WERI-Rb-1 (cell line): ENCODE results near the gene IFNA14.

Source experiments
- DNase-seq: peaks from one replicate; pipeline ENCODE4 v3.0.0-alpha.2; 2020
- H3K27ac ChIP-seq: fragments of 250-450 bp; sonication (Bioruptor Pico); 2 replicates; pipeline ENCODE4 v1.5.1; 2020; ENCODE audit warnings: mild to moderate bottlenecking, moderate library complexity
- H3K27me3 ChIP-seq: fragments of 250-450 bp; sonication (Bioruptor Pico); 2 replicates; pipeline ENCODE4 v1.5.1; 2021; ENCODE audit warnings: mild to moderate bottlenecking, low read depth, moderate library complexity; ENCODE audit not compliant: insufficient read depth, severe bottlenecking
- H3K36me3 ChIP-seq: fragments of 250-450 bp; sonication (Bioruptor Pico); 2 replicates; pipeline ENCODE4 v1.5.1; 2020; ENCODE audit warnings: mild to moderate bottlenecking, moderate library complexity
- H3K4me3 ChIP-seq: 2 replicates; pipeline ENCODE4 v1.5.1; 2011; ENCODE audit warnings: low read depth, mild to moderate bottlenecking, control low read depth, low read length
- H3K9me3 ChIP-seq: fragments of 250-450 bp; sonication (Bioruptor Pico); 2 replicates; pipeline ENCODE4 v1.5.1; 2021; ENCODE audit warnings: mild to moderate bottlenecking, moderate library complexity; ENCODE audit not compliant: severe bottlenecking
- CTCF ChIP-seq: IDR thresholded peaks from 2 replicates; pipeline ENCODE4 v1.5.1; 2011; ENCODE audit warnings: low read depth, mild to moderate bottlenecking, control low read depth, inconsistent platforms, low read length

The IFNA14 gene

GRCh38 chr9:21239911-21240310, at the start of gene IFNA14:
Gene IFNA14 (minus strand): TSS chr9:21240005. CDS start chr9:21239935, 70 bp downstream.
- no peaks in the 10 kb centered on the region for H3K27me3 ChIP-seq
- no peak for DNase-seq
- H3K27ac ChIP-seq, result no peak within 1 kb of the TSS
- H3K9me3 ChIP-seq, result no peaks in the 10 kb centered on the region
- no peak within 1 kb of the TSS for H3K4me3 ChIP-seq
- no peak for TF ChIP-seq CTCF
- H3K36me3 ChIP-seq, result no peaks in the 10 kb centered on the region

GRCh38 chr9:21287280-21287679, 47.5 kb upstream of the IFNA14 start:
- Histone ChIP-seq H3K27ac (no peak overlapping the region), H3K27me3 (no peaks in the 10 kb centered on the region), H3K36me3 (no peaks in the 10 kb centered on the region), H3K4me3 (no peak overlapping the region), H3K9me3 (no peaks in the 10 kb centered on the region)
- DNase-seq, result no peak
- no peak for TF ChIP-seq CTCF

- H3K27me3 ChIP-seq, result no peaks in the 10 kb centered on the region
- no peak for TF ChIP-seq CTCF
- H3K9me3 ChIP-seq, result no peaks in the 10 kb centered on the region
- no peaks in the 10 kb centered on the region for H3K36me3 ChIP-seq
- no peak overlapping the region for H3K4me3 ChIP-seq
- no peak for DNase-seq
- no peak overlapping the region for H3K27ac ChIP-seq
Measured at GRCh38 chr9:21286659-21287058, 46.9 kb upstream of the IFNA14 start.

- Histone ChIP-seq H3K4me3 (no peak overlapping the region), H3K36me3 (no peaks in the 10 kb centered on the region), H3K27me3 (no peaks in the 10 kb centered on the region), H3K9me3 (no peaks in the 10 kb centered on the region), H3K27ac (no peak overlapping the region)
- DNase-seq, result no peak
- no peak for TF ChIP-seq CTCF
Measured at GRCh38 chr9:21286099-21286498, 46.3 kb upstream of the IFNA14 start.

- no peaks in the 10 kb centered on the region for H3K36me3 ChIP-seq
- H3K4me3 ChIP-seq, result no peak overlapping the region
- H3K27ac ChIP-seq, result no peak overlapping the region
- H3K9me3 ChIP-seq, result no peaks in the 10 kb centered on the region
- no peaks in the 10 kb centered on the region for H3K27me3 ChIP-seq
- no peak for DNase-seq
- no peak for TF ChIP-seq CTCF
Measured at GRCh38 chr9:21281275-21281674, 41.5 kb upstream of the IFNA14 start.

- Histone ChIP-seq H3K27me3 (peaks cover 3% of the 10 kb centered on the region), H3K27ac (no peak overlapping the region), H3K4me3 (no peak overlapping the region), H3K9me3 (no peaks in the 10 kb centered on the region), H3K36me3 (no peaks in the 10 kb centered on the region)
- DNase-seq, result no peak
- no peak for TF ChIP-seq CTCF
Measured at GRCh38 chr9:21268347-21268657, 28.5 kb upstream of the IFNA14 start.
